ENCODE results near the gene RPS16. TPM values are rescaled to one million over a fixed set of nuclear protein-coding genes. Genes with fewer than 3 reads are reported as not detected.

RPS16 gene
- total and polyA plus RNA-seq, 2 of the 13 experiments (the other 11 are each of a cell fraction or from before 2014, with no cell fraction given) = 488 to 2,583 TPM

GRCh38 chr19:39435499-39436349 is at the start of gene RPS16 (continued):
- TF ChIP-seq, protein P1, sequence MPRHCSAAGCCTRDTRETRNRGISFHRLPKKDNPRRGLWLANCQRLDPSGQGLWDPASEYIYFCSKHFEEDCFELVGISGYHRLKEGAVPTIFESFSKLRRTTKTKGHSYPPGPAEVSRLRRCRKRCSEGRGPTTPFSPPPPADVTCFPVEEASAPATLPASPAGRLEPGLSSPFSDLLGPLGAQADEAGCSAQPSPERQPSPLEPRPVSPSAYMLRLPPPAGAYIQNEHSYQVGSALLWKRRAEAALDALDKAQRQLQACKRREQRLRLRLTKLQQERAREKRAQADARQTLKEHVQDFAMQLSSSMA (CRISPR knock-in tag; IDR thresholded peaks at IDR 0.05) = peak; percentile 98
- peak; percentile 51 for TF ChIP-seq HIVEP1 (CRISPR knock-in tag; IDR thresholded peaks at IDR 0.05)
- TF ChIP-seq HNRNPK (IDR thresholded peaks at IDR 0.05; ENCODE audit: low read depth, low read length, poor library complexity, severe bottlenecking) = peak; percentile 82
- TF ChIP-seq KDM2A (CRISPR knock-in tag; IDR thresholded peaks at IDR 0.05; ENCODE audit: borderline replicate concordance, low read depth) = peak; percentile 88
- TF ChIP-seq XBP1 (CRISPR knock-in tag; IDR thresholded peaks at IDR 0.05) = no peak
- TF ChIP-seq ZMAT3 (CRISPR knock-in tag; conservative IDR thresholded peaks at IDR 0.05) = peak; percentile 73
- no peak for TF ChIP-seq ZNF33B (CRISPR knock-in tag; IDR thresholded peaks at IDR 0.05)
- TF ChIP-seq ZNF296 (CRISPR knock-in tag; conservative IDR thresholded peaks at IDR 0.05) = no peak
- TF ChIP-seq ZNF709 (CRISPR knock-in tag; IDR thresholded peaks at IDR 0.05) = peak; percentile 85; the same call in 1 of the 2 replicates
- no peak for TF ChIP-seq MTA3 (CRISPR knock-in tag; IDR thresholded peaks at IDR 0.05)
- TF ChIP-seq FIP1L1 (IDR thresholded peaks at IDR 0.05; ENCODE audit: borderline replicate concordance, insufficient read depth, low read depth, low read length) = peak; percentile 86; the same call in 1 of the 2 replicates
- TF ChIP-seq NFYB (CRISPR knock-in tag; IDR thresholded peaks at IDR 0.05) = 0 out of 2 replicates have a peak, but pooled peaks have one; percentile 49
- peak; percentile 86 for TF ChIP-seq MED1 (CRISPR knock-in tag; IDR thresholded peaks at IDR 0.05)
- no peak for TF ChIP-seq ZNF468 (CRISPR knock-in tag; IDR thresholded peaks at IDR 0.05)
- 0 out of 2 replicates have a peak, but pooled peaks have one; percentile 47 for TF ChIP-seq GLI4 (CRISPR knock-in tag; IDR thresholded peaks at IDR 0.05; ENCODE audit: borderline replicate concordance)
- TF ChIP-seq, protein P2, sequence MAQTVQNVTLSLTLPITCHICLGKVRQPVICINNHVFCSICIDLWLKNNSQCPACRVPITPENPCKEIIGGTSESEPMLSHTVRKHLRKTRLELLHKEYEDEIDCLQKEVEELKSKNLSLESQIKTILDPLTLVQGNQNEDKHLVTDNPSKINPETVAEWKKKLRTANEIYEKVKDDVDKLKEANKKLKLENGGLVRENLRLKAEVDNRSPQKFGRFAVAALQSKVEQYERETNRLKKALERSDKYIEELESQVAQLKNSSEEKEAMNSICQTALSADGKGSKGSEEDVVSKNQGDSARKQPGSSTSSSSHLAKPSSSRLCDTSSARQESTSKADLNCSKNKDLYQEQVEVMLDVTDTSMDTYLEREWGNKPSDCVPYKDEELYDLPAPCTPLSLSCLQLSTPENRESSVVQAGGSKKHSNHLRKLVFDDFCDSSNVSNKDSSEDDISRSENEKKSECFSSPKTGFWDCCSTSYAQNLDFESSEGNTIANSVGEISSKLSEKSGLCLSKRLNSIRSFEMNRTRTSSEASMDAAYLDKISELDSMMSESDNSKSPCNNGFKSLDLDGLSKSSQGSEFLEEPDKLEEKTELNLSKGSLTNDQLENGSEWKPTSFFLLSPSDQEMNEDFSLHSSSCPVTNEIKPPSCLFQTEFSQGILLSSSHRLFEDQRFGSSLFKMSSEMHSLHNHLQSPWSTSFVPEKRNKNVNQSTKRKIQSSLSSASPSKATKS (CRISPR knock-in tag; IDR thresholded peaks at IDR 0.05) = 0 out of 2 replicates have a peak, but pooled peaks have one; percentile 48
- TF ChIP-seq, protein P3, sequence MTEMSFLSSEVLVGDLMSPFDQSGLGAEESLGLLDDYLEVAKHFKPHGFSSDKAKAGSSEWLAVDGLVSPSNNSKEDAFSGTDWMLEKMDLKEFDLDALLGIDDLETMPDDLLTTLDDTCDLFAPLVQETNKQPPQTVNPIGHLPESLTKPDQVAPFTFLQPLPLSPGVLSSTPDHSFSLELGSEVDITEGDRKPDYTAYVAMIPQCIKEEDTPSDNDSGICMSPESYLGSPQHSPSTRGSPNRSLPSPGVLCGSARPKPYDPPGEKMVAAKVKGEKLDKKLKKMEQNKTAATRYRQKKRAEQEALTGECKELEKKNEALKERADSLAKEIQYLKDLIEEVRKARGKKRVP (CRISPR knock-in tag; IDR thresholded peaks at IDR 0.05) = peak in 1 of 2 experiments; percentile 74; a peak in 2 of 4 replicates
- TF ChIP-seq ZZZ3 (CRISPR knock-in tag; IDR thresholded peaks at IDR 0.05; ENCODE audit: borderline replicate concordance) = peak; percentile 99; the same call in 1 of the 2 replicates
- peak; percentile 54 for TF ChIP-seq RBM22 (optimal IDR thresholded peaks at IDR 0.05; ENCODE audit: low read length)
- TF ChIP-seq SP1 (IDR thresholded peaks at IDR 0.05) = no peak
- peak; percentile 94 for TF ChIP-seq SP1 (CRISPR knock-in tag; IDR thresholded peaks at IDR 0.05)
- TF ChIP-seq PBX2 (CRISPR knock-in tag; IDR thresholded peaks at IDR 0.05) = no peak
- peak; percentile 59; the same call in 1 of the 2 replicates for TF ChIP-seq SRF (IDR thresholded peaks at IDR 0.05; ENCODE audit: low read depth, low read length)
- no peak for TF ChIP-seq EHMT2 (IDR thresholded peaks at IDR 0.05; ENCODE audit: borderline replicate concordance, low read depth, low read length)
- TF ChIP-seq ZNF790 (CRISPR knock-in tag; IDR thresholded peaks at IDR 0.05; ENCODE audit: borderline replicate concordance) = no peak

Data from HepG2 (cell line).